DOHH2 (cell line): Measurements from ENCODE around the gene SLC7A14.

ENCODE experiments used
- H3F3A ChIP-seq: fragments of 200-600 bp; sonication (generic), shearing (Covaris generic); 2 replicates; pipeline ENCODE4 v1.6.0; 2016; ENCODE audit warnings: antibody characterized with exemption, mild to moderate bottlenecking; ENCODE audit not compliant: control insufficient read depth, insufficient read depth
- H3K27ac ChIP-seq: fragments of 200-600 bp; sonication (generic); 2 replicates; pipeline ENCODE4 v1.5.1; 2014; ENCODE audit warnings: low read depth, mild to moderate bottlenecking, low read length, moderate library complexity
- H3K27me3 ChIP-seq: fragments of 200-600 bp; sonication (generic); 2 replicates; pipeline ENCODE4 v1.6.1; 2014; ENCODE audit warnings: mild to moderate bottlenecking, low read length, mixed read lengths; ENCODE audit not compliant: control insufficient read depth
- H3K36me3 ChIP-seq: fragments of 200-600 bp; sonication (generic); 2 replicates; pipeline ENCODE4 v1.6.1; 2014; ENCODE audit warnings: mild to moderate bottlenecking, low read length, moderate library complexity, mixed read lengths; ENCODE audit not compliant: control insufficient read depth
- H3K4me1 ChIP-seq: fragments of 200-600 bp; sonication (generic); 2 replicates; pipeline ENCODE4 v1.6.1; 2014; ENCODE audit warnings: mild to moderate bottlenecking, low read length, mixed read lengths; ENCODE audit not compliant: control insufficient read depth
- H3K4me2 ChIP-seq: fragments of 200-600 bp; sonication (generic); 2 replicates; pipeline ENCODE4 v1.6.0; 2014; ENCODE audit warnings: mild to moderate bottlenecking, low read length, moderate library complexity
- H3K4me3 ChIP-seq: fragments of 200-600 bp; sonication (generic); 2 replicates; pipeline ENCODE4 v1.5.1; 2014; ENCODE audit warnings: mild to moderate bottlenecking, low read length, mixed read lengths
- H3K79me2 ChIP-seq: fragments of 200-600 bp; sonication (generic); 2 replicates; pipeline ENCODE4 v1.6.1; 2014; ENCODE audit warnings: mild to moderate bottlenecking, low read length, mixed read lengths; ENCODE audit not compliant: control insufficient read depth
- H3K9me2 ChIP-seq: fragments of 200-600 bp; sonication (generic); replicated peaks from 2 replicates; pipeline ENCODE4 v1.6.1; 2014; ENCODE audit warnings: mild to moderate bottlenecking, low read length, mixed read lengths; ENCODE audit not compliant: control insufficient read depth
- H3K9me3 ChIP-seq: fragments of 200-600 bp; sonication (generic); 2 replicates; pipeline ENCODE4 v1.6.1; 2014; ENCODE audit warnings: antibody characterized with exemption, low read length, mixed read lengths; ENCODE audit not compliant: control insufficient read depth, insufficient read depth
- H4K20me1 ChIP-seq: fragments of 200-600 bp; sonication (generic); 2 replicates; pipeline ENCODE4 v1.6.0; 2014; ENCODE audit warnings: low read depth, mild to moderate bottlenecking, antibody characterized with exemption, low read length, moderate library complexity; ENCODE audit not compliant: control insufficient read depth, insufficient read depth
- CTCF ChIP-seq: fragments of 200-600 bp; sonication (generic); IDR thresholded peaks from one replicate; pipeline ENCODE4 v1.5.1; 2014; ENCODE audit warnings: antibody characterized with exemption, mild to moderate bottlenecking, low read depth, low read length; ENCODE audit not compliant: poor library complexity, severe bottlenecking
- EZH2phosphoT487 ChIP-seq: fragments of 200-600 bp; sonication (generic); IDR thresholded peaks from 2 replicates; pipeline ENCODE4 v1.6.1; 2017; ENCODE audit warnings: borderline replicate concordance, mild to moderate bottlenecking, antibody characterized with exemption, low read length, moderate library complexity, mixed read lengths

SLC7A14 gene

GRCh38 chr3:170623524-170623923 lies 37.6 kb upstream of the SLC7A14 start:
- Histone ChIP-seq H3K27me3 (no peaks in the 10 kb centered on the region), H3K9me3 (no peaks in the 10 kb centered on the region), H3K9me2 (no peaks in the 10 kb centered on the region), H4K20me1 (no peaks in the 10 kb centered on the region), H3K4me1 (peaks cover 21% of the 10 kb centered on the region), H3F3A (no peaks in the 10 kb centered on the region), H3K27ac (no peak overlapping the region), H3K36me3 (no peaks in the 10 kb centered on the region), H3K4me3 (no peak overlapping the region), H3K4me2 (no peak overlapping the region), H3K79me2 (no peaks in the 10 kb centered on the region)
- TF ChIP-seq EZH2phosphoT487 (no peak), CTCF (no peak)

- Histone ChIP-seq H3K9me3 (no peaks in the 10 kb centered on the region), H3K27ac (no peak overlapping the region), H3K4me1 (peaks cover 13% of the 10 kb centered on the region), H4K20me1 (no peaks in the 10 kb centered on the region), H3K4me2 (no peak overlapping the region), H3K79me2 (no peaks in the 10 kb centered on the region), H3K9me2 (no peaks in the 10 kb centered on the region), H3K27me3 (no peaks in the 10 kb centered on the region), H3F3A (no peaks in the 10 kb centered on the region), H3K36me3 (no peaks in the 10 kb centered on the region), H3K4me3 (no peak overlapping the region)
- TF ChIP-seq CTCF (no peak), EZH2phosphoT487 (no peak)
Measured at GRCh38 chr3:170622369-170623159, 36.7 kb upstream of the SLC7A14 start.

- no peaks in the 10 kb centered on the region for H3K9me2 ChIP-seq
- no peaks in the 10 kb centered on the region for H3K36me3 ChIP-seq
- H3K4me1 ChIP-seq, result peaks cover 7% of the 10 kb centered on the region
- no peaks in the 10 kb centered on the region for H3K79me2 ChIP-seq
- TF ChIP-seq CTCF, result no peak
- no peaks in the 10 kb centered on the region for H3F3A ChIP-seq
- H3K27ac ChIP-seq, result no peak overlapping the region
- no peaks in the 10 kb centered on the region for H4K20me1 ChIP-seq
- no peak overlapping the region for H3K4me3 ChIP-seq
- H3K27me3 ChIP-seq, result no peaks in the 10 kb centered on the region
- peaks cover 3% of the 10 kb centered on the region; the same call in 1 of the 2 replicates for H3K9me3 ChIP-seq
- no peak overlapping the region for H3K4me2 ChIP-seq
Measured at GRCh38 chr3:170621256-170621655, 35.4 kb upstream of the SLC7A14 start.
